ENCODE measurements around the gene WDR62.
"Not testable (repeated sequence)": the region's sequence is repeated elsewhere in the genome, so short reads cannot be mapped to it uniquely, and the experiment has no call there.

Gene WDR62

DNA sequence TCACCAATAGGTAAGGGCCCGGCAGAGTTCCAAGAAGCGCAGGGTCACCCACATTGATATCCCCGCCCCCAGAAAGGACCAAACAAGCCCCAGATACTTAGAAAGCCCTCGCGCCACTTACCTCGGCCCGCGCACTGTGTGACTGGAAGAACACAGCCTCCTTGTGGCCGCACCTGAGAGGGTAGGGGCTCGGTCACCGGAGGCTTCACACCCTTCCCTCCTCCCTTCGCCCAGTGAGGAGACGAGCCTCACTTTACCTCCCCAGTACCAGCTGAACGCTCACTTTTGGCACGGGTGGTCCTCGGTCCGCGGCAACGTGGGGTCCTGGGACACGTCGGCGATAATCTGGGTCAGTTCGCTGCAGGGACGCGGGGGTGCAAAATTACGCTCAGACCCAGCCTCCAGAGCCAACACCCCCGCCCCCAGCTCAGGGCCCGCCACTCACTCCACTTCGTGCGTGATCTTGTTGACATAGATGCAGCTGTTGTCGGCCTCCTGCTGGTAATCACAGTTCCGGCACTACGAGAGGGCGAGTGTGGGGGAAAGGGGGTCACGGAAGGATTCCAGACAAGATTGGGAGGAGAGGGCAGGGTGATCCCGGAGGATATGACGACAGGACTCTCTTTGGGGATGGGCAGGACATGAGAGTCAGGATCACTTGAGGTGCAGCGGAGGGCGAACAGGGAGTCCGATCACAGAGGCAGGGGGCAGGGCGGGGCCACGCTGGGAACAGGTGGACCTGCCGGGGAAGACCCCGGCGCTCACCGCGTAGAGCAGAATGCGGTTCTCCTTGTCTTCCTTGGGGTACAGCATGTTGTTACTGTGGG lies 59.4 kb downstream of the WDR62 start:
- DNase-seq = peak; percentile 20

DNA sequence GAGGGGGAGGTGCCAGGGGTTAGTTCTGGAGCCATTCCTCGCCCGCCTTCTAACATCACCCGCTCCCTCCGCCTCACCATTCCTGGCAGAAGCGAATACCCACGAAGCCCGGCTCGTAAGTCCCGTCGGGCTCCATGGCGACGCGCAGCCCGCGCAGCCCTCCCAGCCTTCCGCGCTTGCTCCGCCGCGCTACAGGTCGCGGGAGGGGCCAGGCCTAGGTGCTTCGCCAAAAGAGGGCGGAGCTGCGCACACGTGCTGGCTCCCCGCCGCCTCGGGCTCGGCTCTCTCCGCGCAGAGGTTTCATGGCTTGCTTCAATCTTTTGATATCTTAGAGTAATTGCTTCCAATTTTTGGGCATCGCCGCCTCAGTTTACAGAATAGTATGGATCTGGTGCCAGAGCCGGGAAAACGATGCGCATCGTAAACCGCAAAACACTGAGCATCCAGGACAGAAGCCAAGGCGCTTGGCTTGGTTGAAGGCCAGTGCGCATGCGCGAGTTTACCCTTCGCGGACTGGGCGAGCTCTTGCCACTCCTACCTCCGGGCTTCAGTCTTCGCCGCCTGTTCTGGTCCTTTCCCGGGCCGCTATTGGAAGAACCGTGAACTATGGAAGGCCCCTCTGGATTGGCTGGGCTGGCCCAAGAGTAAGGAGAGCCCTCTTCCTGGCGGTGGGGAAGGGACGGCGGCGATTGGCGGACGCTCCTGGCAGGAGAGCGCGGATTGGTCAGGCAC lies 60.2 kb downstream of the WDR62 start, which contains the start of gene POLR2I:
Gene POLR2I, minus strand, starts transcription at position 155 of the 732 bp plus-strand sequence. Its CDS starts 19 bp downstream, at position 136.
- peak; percentile 100 for DNase-seq

DNA sequence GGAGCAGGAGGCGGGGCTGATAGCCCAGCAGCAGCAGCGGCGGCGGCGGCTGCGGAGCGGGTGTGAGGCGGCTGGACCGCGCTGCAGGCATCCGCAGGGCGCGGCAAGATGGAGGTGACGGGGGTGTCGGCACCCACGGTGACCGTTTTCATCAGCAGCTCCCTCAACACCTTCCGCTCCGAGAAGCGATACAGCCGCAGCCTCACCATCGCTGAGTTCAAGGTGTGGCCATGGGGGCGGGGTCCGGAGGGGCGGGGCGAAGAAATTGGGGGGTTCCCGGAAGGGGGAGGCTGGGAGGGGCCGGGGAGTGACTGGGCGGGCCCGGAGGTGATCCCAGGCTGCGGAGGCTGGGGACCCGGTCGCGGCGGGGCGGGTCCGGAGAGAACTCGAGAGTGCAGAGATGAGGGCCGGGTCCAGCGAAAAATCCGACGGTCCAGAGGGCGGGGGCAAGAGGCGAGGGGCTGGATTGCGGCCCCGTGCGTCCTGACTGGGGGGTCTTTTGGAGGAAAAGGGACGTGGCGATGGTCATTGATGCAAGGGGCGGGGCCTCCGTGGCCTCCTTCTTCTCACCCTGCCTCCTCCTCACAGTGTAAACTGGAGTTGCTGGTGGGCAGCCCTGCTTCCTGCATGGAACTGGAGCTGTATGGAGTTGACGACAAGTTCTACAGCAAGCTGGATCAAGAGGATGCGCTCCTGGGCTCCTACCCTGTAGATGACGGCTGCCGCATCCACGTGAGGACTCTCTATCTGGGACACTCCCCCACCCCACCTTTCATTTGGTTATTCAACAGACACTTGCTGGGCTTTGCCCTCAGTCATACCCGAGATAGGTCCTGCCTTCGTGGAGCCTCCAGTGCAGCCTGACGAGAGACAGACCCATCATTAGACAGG lies 61.0 kb downstream of the WDR62 start, which contains the start of gene TBCB:
Gene TBCB, plus strand, starts transcription at position 16 of the 891 bp plus-strand sequence. Its CDS starts 93 bp downstream, at position 109.
- DNase-seq = no peak

DNA sequence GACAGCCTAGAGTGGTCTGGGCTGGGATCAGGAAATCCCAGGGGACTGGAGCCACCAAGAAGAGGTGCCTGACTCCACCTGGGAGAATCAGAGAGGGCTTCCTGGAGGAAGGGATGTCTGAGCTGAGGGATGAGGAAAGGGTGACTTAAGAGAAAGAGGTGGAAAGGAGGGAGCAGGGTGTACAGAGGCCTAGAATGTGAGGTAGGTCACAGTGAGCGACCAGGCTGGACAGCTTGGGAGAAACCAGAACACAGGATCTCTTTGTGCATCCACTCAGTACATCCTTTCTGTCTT lies 61.6 kb downstream of the WDR62 start:
- DNase-seq = no peak

DNA sequence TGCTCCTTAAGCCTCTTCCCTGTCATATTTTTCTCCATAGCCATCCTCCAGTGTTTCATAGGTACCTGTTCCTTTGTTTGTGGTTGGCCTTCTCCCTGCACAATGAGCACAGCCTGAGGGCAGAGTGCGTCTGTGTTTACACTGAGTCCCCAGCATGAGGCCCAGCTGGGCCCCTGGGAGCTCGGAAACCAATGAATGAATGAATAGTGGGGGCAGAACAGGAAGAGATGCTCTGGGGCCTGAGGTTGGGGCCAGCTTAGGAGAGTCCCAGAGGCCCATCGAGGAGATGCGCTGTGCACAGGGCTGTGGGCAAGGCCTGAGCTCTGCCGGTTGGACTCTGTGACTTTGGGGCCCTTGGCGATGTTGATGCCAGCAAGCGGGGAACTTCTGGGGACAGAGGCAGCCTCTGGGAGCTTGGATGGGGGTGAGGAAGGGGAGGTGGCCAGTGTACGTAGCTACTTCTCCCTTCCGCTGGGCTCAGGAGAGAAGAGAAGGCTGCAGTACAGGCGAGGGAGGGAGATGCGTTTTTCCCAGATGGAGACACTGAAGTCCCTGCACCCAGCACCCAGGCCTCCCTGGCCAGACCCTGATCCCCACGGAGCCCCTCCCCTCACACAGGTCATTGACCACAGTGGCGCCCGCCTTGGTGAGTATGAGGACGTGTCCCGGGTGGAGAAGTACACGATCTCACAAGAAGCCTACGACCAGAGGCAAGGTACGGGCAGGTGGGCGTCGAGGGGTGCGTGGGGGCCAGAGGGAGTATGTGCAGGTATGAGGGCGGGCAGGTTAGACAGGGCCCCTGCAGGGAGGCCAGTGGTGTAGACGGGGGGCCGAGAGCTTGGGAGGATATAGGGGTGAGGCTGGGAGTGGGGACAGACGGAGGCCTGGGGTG lies 65.6 kb downstream of the WDR62 start:
- no peak for DNase-seq

DNA sequence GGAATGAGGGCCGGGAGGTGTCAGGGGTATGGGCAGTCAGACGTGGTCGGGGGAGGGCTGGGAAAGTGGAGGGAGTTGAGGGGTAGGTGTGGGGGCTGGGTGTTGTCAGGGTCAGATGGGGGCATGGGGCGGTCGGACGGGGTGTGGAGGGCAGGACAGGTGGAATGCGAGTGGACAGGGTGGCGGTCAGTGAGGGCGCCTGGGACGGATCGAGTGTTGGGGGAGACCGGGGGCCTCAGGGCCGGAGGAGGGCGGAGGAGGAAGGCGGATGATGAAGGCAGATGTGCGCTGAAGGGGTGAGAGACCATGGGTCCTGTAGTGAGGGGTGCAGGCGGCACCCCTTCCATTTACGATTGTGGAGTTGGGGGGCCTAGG lies 66.3 kb downstream of the WDR62 start:
- no peak for DNase-seq

DNA sequence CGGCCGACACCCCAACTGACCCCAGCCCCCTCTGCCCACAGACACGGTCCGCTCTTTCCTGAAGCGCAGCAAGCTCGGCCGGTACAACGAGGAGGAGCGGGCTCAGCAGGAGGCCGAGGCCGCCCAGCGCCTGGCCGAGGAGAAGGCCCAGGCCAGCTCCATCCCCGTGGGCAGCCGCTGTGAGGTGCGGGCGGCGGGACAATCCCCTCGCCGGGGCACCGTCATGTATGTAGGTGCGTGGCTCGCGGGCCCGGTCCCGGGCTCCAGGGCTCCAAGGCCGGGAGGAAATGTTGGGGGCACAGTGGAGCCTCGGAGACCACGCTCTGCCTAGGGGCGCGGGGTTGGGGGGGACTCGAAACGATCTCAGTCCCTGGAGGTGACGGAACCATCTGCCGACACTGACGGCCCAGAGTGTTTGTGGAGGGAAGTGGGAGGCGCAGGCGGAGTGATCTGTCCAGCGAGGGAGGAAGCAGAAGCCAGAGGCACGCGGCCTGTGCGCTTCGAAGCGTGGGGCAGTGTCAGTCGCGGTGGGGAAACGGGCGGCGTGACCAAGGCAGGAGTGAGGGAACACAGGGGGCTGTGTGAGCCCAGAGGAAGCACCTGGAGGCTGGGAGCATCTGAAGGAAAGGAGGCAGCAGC lies 66.9 kb downstream of the WDR62 start:
- DNase-seq = no peak

DNA sequence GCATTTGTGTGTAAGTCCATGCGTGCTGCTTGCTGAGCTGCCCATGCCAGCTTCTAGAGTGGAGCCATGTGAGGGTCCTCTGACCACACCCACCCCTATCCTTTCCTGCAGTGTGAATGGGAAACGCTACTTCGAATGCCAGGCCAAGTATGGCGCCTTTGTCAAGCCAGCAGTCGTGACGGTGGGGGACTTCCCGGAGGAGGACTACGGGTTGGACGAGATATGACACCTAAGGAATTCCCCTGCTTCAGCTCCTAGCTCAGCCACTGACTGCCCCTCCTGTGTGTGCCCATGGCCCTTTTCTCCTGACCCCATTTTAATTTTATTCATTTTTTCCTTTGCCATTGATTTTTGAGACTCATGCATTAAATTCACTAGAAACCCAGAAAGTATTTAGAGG lies 70.9 kb downstream of the WDR62 start:
- no peak for DNase-seq

DNA sequence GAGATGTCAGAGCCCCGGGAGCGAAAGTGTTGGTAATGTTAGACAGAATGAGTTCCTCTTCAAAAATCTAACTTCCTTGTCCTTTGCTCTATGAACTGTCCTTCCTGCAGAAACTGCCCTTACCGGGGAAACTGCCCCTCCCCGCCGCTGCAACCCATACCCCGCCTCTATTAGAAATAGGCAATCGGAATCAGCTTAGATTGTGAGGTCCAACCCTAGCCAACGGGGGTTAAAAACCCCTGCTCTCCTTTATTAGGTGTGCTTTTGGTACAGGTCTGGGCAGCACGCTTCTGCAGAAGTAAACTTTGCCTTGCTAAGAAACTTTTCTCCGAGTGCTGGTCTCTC lies 73.7 kb downstream of the WDR62 start:
- DNase-seq = no peak

DNA sequence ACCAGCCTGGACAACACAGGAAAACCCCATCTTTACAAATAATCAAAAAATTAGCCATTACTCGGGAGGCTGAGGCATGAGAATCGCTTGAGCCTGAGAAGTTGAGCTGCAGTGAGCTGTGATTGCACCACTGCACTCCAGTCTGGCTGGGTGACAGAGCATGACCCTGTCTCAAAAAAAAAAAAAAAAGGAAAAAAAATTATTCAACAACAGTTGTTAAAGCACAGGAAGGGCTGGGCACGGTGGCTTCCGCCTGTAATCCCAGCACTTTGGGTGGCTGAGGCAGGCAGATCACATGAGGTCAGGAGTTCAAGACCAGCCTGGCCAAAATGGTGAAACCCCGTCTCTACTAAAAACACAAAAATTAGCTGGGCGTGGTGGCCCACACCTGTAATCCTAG lies 76.5 kb downstream of the WDR62 start:
- not testable (repeated sequence) for DNase-seq

DNA sequence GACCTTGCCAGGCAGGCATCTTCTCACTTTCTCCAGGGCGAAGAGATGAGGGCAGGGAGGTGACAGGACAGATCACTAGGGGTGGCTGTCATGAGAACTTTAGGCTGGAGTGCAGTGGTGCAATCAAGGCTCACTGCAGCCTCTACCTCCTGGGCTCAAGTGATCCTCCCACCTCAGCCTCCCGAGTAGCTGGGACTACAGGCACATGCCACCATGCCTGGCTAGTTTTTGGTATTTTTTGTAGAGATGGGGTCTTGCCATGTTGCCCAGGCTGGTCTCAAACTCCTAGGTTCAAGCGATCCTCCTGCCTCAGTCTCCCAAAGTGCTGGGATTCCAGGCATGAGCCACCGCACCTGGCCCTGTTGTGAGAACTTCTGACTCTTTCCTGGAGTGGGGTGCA lies 80.2 kb downstream of the WDR62 start:
- DNase-seq = not testable (repeated sequence)

DNA sequence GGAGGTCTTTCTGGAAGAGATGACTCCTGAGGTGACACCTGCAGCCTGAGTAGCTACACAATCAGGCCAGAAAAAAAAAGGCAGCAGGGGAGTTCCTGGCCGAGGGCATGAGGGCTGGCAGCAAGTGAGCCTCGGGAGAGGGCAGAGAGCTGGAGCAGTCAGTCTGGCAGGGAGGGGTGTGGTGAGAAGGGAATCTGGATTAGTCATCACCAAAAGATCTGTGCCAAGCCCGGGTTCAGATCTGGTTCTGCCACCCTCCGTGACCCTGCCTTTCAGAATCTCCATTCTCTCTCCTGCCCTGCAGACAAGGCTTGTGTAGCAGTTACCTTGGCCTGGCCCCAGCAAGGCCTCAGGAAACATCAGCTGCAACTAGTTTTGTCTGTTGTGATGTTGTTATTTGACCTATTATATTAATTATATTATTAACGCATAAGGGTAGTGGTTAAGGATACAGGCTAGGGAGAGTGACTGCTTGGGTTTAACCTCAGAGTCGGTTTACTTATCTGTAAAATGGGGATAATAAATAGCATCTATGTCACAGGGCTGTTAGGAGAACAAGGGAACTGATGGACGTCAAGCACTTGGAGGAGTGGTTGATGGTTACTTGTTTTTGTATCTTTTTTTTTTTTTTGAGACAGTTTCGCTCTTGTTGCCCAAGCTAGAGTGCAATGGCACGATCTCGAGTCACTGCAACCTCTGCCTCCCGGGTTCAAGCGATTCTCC lies 82.4 kb downstream of the WDR62 start:
- no peak for DNase-seq

DNA sequence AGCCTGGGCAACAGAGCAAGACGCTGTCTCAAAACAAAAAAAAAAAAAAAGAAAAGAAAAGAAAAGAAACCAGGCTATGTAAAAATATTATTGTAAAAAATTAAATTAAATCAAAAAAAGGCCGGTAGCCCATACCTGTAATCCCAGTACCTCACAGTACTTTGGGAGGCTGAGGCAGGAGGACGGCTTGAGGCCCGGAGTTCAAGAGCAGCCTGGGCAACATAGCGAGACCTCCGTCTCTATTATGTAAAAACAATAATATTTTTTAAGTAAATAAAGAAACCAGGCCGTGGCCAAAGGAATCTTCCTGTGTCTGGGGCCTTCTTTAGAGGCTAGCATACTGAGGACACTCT lies 84.4 kb downstream of the WDR62 start:
- DNase-seq = no peak

DNA sequence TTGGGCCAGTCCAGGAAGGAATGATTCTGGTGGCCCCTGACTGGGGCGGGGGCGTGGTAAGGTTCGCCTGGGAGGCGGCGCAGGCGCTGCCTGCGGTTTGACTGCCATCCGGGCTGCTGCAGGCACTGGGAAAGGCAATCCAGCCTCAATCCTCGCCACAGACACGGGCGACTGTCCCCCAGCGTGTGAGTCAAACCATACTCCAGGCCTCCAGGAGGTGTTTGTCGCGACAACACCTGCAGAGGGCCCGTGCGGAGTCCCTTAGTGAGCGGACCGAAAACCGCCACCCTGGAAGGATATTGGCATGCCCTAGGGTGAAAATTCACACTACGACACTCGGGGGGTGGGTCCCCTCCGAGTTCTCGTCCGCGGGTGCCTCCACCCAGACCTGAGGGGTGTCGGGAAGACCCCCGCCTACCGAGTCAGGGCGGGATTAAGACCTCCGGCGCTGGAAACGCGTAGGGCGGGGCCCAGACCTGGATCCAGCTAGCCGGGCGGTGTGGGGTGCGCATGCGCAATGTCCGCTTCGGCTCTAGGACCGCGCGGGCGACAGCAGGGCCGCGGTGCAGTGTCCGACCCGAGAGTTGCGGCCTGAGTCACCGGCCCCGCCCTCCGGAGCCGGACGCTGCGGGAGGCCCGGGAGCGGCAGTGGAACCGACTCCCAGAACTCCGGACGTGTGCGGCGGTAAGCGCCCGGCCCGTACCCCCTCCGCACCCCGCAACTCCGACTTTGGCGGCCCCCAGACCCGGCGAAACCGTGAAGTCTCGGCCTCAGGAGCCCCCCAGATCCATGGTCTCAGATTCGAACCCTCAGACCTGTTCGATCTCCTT lies 85.0 kb downstream of the WDR62 start, which contains the start of gene CAPNS1:
Gene CAPNS1, plus strand, starts transcription at position 594 of the 831 bp plus-strand sequence. CDS start 946 bp downstream, outside the sequence.
- peak; percentile 94 for DNase-seq

DNA sequence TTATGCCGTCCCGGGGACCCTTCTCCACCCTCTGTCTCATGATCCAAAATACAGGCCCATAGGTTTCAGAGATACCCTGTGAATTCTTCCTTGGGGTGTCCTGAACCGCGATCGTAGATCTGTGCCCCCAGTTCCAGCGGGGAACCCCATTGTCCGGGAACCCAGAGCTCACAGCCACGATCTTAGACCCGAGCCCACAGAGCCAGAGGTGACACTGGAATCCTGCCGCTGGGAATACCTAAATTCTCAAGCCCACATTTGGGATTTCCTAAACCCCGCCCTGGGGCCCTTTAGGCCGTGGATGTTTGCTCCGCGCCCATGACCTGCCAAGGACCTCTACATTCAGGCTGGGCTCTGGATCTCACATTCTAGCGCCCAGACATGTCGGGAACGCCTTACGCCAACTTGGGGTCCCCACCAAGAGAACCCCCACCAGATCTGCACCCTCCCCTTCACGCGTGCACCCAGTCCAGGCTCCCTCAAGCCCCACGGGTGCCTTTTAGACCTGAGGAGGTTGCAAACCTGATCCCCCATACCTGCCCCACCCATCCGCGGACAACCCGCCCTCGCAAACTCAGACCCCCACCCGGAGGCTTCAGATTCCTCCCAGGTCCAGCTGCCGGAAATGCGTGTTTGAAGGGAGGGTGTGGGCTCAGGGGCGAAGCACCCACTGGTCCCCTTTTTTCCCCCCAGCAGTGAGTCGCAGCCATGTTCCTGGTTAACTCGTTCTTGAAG lies 85.8 kb downstream of the WDR62 start:
- DNase-seq = no peak

DNA sequence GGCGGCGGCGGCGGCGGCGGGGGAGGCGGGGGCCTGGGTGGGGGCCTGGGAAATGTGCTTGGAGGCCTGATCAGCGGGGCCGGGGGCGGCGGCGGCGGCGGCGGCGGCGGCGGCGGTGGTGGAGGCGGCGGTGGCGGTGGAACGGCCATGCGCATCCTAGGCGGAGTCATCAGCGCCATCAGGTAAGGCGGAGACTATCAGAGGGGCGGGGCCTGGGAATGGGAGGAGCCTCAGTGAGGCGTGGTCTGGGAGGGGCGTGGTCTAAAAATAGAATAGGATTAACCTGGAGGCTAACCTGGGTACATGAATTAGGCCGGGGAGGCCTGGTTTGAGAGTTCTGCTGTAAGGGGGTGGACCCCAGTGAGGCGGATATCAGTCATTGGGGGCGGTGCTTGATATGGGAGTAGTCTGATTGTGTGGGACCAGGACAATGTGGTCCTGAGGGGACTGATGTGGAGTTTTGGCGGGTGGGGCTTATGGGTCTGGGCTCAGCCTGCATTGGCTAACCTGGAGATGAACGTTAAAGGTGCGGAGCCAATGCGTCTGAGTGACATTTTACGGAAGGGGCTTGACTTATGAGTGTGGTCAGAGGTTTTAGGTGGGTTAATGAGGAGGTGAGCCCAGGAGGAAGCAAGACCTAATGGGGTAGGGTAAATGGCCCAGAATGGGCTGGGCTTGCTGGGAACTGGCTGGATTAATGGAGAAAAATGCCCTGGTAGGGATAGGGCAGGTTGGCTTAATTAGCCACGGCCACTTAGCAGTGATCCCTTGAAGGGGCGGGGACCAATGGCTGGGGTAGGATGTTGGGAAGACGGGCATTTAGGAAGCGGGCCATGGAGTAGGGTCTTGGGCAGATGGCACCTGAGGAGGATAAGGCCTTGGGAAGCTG lies 86.6 kb downstream of the WDR62 start:
- peak; percentile 93 for DNase-seq

DNA sequence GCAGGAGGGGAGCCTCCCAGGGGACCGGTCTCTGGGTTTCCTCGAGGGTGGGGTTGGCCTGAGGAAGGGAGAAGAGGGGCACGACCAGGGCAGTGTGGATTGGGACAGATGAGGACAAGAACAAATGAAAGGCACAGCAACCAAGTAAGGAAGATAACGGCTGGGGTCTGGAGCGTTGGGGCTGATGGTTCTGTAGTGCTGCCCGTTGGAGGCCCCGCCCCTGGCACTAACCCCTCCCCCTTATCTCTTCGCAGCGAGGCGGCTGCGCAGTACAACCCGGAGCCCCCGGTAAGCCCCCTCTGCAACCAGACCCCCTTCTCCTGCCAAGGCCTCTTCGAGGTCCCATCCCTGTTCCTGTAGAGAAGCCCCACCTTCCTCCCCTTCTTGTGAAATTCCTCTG lies 87.3 kb downstream of the WDR62 start:
- no peak for DNase-seq

DNA sequence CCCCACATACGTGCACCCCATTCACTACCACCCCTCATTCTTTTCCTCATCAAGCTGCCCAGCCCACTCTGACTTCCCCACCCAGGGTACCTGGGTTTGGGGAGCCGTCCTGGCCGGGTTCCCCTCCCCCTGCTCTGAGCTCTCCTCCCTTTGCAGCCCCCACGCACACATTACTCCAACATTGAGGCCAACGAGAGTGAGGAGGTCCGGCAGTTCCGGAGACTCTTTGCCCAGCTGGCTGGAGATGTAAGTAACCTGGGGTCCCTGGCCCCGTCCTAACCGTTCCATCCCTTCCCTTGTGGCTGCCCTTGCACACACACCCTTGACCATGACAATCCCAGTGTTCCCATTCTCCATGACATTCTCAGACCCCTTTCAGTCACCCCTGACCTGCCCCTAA lies 87.8 kb downstream of the WDR62 start:
- DNase-seq = no peak
